Choroid plexus epithelial cell (primary cell): Measurements from ENCODE around the gene CREB3.

ENCODE experiments used
- DNase-seq: peaks from one replicate; pipeline ENCODE4 v3.0.0-alpha.2; 2010; ENCODE audit warnings: low read depth
- H3K4me3 ChIP-seq: 2 replicates; pipeline ENCODE4 v1.5.1; 2011; ENCODE audit warnings: low read depth, mild to moderate bottlenecking, control low read depth, low read length, moderate library complexity
- CTCF ChIP-seq: conservative IDR thresholded peaks from 2 replicates; pipeline ENCODE4 v1.5.1; 2011; ENCODE audit warnings: low read depth, mild to moderate bottlenecking, control low read depth, inconsistent platforms, low read length, moderate library complexity

Gene CREB3

GRCh38 chr9:35755071-35755470 lies 22.6 kb downstream of the CREB3 start:
- no peak overlapping the region for H3K4me3 ChIP-seq
- TF ChIP-seq CTCF, result no peak
- DNase-seq, result no peak

- no peak for DNase-seq
Observed at GRCh38 chr9:35756275-35757225, 24.1 kb downstream of the CREB3 start.

DNA sequence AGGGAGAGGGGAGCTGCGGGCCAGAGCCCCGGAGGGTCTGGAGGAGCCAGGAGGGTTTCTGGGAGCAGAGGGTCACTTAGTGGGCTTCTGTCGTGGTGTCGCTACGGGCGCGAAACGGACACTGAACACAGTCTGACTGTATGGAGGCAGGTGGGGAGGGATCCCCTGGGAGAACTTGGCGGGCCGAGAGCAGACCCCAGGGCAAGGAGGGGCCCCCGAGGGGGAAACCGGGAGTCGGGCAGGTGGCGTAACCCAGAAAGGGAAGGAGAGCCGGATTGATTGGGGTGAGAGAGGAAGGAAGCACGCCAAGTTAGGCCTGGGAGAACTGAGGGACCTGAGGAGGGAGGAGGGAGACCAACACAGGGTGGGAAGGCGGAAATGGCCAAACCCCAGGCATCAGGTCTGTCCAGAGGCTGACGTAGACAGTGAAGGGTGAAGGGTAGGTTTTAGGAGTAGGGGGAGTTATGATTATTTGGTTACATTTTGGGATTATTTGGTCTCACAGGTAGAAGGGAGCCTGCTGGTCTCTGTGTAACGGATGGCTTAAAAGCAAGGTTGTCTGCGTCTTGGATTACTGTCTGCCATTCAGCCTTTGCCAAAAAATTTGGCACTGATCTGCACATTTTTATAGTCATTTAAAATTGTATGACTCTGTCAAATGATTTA lies 24.9 kb downstream of the CREB3 start:
- DNase-seq, result no peak
- no peak for TF ChIP-seq CTCF
- peak overlapping the region; percentile 24 for H3K4me3 ChIP-seq

More at GRCh38 chr9:35756275-35757225, 24.1 kb downstream of the CREB3 start:
- H3K4me3 ChIP-seq, result peak overlapping the region; percentile 37
- peak; percentile 66 for TF ChIP-seq CTCF

DNA sequence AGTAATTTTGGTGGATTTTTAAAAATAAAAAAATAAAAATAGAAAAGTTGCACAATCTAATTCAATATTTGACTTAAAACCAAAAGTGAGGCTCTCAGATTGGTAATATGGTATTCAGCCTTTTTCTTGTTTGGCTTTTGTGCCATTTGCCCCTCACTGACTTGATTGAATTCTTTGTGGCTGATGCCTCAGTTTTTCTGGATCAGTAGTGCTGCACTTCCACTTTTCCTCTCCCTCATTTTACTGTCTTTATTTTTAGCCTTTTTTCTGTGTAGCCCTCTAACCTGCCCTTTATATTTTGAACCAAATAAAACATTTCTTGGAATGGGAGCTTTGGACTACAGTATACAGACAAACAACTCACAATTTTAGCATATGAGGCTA lies 25.4 kb downstream of the CREB3 start:
- TF ChIP-seq CTCF, result no peak
- H3K4me3 ChIP-seq, result no peak overlapping the region
- no peak for DNase-seq

DNA sequence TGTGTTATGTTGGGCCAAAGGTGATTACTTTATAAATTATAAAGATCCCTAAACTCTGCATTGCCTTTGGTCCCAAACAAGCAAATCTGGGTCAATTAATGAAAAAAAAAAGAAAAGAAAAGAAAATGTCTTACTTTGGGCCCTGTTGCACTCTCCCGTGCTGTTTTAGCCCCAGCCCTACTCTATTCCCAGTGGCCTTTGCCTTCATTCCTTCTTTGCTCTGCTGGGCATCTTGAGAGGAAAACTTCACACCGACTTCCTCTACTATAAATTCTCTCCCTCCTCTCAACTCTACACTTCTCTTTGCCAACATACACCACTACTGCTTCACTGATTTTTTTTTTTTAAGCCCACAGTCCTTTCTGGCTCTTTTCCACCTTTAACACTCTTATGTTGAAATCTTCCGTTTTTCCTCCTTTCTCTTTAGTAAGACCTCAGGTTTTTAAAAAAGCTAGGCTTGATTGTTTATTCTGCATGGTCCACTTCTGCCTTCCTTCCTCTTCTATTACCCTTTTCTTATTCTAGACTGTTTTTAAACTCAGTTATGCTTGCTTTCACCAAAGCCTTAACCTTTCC lies 26.1 kb downstream of the CREB3 start:
- H3K4me3 ChIP-seq, result no peak overlapping the region
- DNase-seq, result peak; percentile 68
- no peak for TF ChIP-seq CTCF

DNA sequence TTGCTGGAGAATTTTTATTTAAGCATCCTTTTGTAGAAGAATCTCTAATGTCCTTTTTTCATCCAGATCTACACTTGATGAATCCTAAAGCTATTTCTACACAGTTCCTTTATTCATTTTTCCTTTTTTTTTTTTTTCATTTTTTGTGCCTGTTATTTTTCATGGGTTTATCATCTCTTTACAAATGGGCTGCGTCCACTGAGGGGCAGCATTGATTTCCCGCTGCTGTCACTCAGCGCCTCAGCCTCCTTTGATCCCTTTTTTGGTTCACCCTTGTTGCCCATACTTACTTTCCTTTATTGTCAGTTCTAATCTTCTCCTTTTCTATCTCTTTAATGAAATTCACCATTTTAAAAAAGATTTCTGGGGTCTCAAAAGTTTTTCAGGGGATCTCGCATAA lies 27.3 kb downstream of the CREB3 start:
- DNase-seq, result no peak
- TF ChIP-seq CTCF, result no peak
- no peak overlapping the region for H3K4me3 ChIP-seq
